HG03565 (cell line): Measurements from ENCODE around the gene GRM7.

Experiments
- ATAC-seq: cut with Tn5 transposase; IDR thresholded peaks from one replicate; pipeline ENCODE4 v1.9.1; 2021; ENCODE audit warnings: mild to moderate bottlenecking, moderate library complexity; ENCODE audit not compliant: unreplicated experiment

The GRM7 gene

GRCh38 chr3:7290077-7290825 lies 429.3 kb downstream of the GRM7 start:
- no peak for ATAC-seq

- no peak for ATAC-seq
Observed at GRCh38 chr3:7292362-7292761, 431.4 kb downstream of the GRM7 start.

GRCh38 chr3:7293286-7293685 lies 432.4 kb downstream of the GRM7 start:
- ATAC-seq, result no peak

- ATAC-seq, result no peak
Observed at GRCh38 chr3:7305561-7305960, 444.6 kb downstream of the GRM7 start.

GRCh38 chr3:7306901-7307300 lies 446.0 kb downstream of the GRM7 start:
- no peak for ATAC-seq

GRCh38 chr3:7307410-7307809 lies 446.5 kb downstream of the GRM7 start:
- no peak for ATAC-seq

GRCh38 chr3:7309641-7310102 lies 448.8 kb downstream of the GRM7 start:
- no peak for ATAC-seq

GRCh38 chr3:7315037-7315436 lies 454.1 kb downstream of the GRM7 start:
- ATAC-seq, result no peak

GRCh38 chr3:7322957-7323669 lies 462.2 kb downstream of the GRM7 start:
- ATAC-seq, result no peak

GRCh38 chr3:7328339-7328738 lies 467.4 kb downstream of the GRM7 start:
- ATAC-seq, result no peak

GRCh38 chr3:7332696-7333095 lies 471.8 kb downstream of the GRM7 start:
- ATAC-seq, result no peak

GRCh38 chr3:7333125-7333524 lies 472.2 kb downstream of the GRM7 start:
- no peak for ATAC-seq

- ATAC-seq, result no peak
Observed at GRCh38 chr3:7340795-7341194, 479.9 kb downstream of the GRM7 start.

- no peak for ATAC-seq
Observed at GRCh38 chr3:7346364-7346763, 485.4 kb downstream of the GRM7 start.

GRCh38 chr3:7357101-7357500 lies 496.2 kb downstream of the GRM7 start:
- no peak for ATAC-seq

GRCh38 chr3:7367968-7368367 lies 507.1 kb downstream of the GRM7 start:
- ATAC-seq, result no peak

- ATAC-seq, result no peak
Observed at GRCh38 chr3:7368597-7368996, 507.7 kb downstream of the GRM7 start.

GRCh38 chr3:7371693-7372572 lies 511.0 kb downstream of the GRM7 start:
- ATAC-seq, result no peak

GRCh38 chr3:7377103-7377502 lies 516.2 kb downstream of the GRM7 start:
- ATAC-seq, result no peak

GRCh38 chr3:7381741-7382140 lies 520.8 kb downstream of the GRM7 start:
- ATAC-seq, result no peak

GRCh38 chr3:7382293-7383010 lies 521.5 kb downstream of the GRM7 start:
- ATAC-seq, result no peak
